Right lobe of liver (tissue), 4 donors: ENCODE results near the gene FNIP2.

Experiments
- POLR2A ChIP-seq: fragments of 450-650 bp; IDR thresholded peaks from one replicate; pipeline ENCODE4 v1.6.1; 2017; ENCODE audit warnings: antibody characterized with exemption, mild to moderate bottlenecking
- TF ChIP-seq, protein P1 (sequence below), 4 donors: fragments of 200-600 bp in 3 of 4; fragments of 450-650 bp in 1 of 4; IDR thresholded peaks; one replicate each; pipeline versions ENCODE4 v1.5.1 to v1.8.0; 2016 to 2022; ENCODE audit warnings: antibody characterized with exemption in 4 of 4, mild to moderate bottlenecking in 2 of 4
- donor health status: DM: no; HTN: no; CAD: no.
- donor health status: DM: no; HTN: no; CAD: no.
- donor health status: DM: no; HTN: yes; CAD: no.

DNA sequence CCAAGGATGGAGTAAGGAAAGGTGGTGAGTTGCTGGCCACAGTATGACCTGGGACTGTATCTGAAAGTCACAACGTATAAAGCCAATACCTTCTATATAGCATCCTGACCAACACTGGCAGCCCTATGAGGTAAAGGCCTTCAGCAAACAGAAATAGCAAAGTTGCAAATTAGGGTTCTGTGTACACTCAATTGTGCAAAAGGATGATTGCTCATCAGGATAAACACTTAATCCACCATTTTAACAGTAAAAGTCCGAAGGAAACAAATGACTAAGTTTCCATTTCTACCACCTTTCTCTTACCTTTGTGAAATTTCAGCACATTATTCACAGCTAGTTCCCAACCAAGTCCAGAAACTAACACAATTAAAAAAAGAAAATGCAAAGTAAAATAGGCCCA lies 1.4 kb upstream of the FNIP2 start:
- no peak for TF ChIP-seq POLR2A
- TF ChIP-seq, protein P1, sequence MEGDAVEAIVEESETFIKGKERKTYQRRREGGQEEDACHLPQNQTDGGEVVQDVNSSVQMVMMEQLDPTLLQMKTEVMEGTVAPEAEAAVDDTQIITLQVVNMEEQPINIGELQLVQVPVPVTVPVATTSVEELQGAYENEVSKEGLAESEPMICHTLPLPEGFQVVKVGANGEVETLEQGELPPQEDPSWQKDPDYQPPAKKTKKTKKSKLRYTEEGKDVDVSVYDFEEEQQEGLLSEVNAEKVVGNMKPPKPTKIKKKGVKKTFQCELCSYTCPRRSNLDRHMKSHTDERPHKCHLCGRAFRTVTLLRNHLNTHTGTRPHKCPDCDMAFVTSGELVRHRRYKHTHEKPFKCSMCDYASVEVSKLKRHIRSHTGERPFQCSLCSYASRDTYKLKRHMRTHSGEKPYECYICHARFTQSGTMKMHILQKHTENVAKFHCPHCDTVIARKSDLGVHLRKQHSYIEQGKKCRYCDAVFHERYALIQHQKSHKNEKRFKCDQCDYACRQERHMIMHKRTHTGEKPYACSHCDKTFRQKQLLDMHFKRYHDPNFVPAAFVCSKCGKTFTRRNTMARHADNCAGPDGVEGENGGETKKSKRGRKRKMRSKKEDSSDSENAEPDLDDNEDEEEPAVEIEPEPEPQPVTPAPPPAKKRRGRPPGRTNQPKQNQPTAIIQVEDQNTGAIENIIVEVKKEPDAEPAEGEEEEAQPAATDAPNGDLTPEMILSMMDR (IDR thresholded peaks at IDR 0.05) = no peak
